Measurements from ENCODE around the gene PIK3C3. TPM values are rescaled to one million over a fixed set of nuclear protein-coding genes. Genes with fewer than 3 reads are reported as not detected.

The PIK3C3 gene
- total RNA-seq = 17.5 TPM

GRCh38 chr18:41954827-41955613, at the start of gene PIK3C3:
Gene PIK3C3, plus strand, starts transcription at chr18:41955234. Its CDS starts 58 bp downstream, at chr18:41955292.
- peak; percentile 100 for ATAC-seq

DNA sequence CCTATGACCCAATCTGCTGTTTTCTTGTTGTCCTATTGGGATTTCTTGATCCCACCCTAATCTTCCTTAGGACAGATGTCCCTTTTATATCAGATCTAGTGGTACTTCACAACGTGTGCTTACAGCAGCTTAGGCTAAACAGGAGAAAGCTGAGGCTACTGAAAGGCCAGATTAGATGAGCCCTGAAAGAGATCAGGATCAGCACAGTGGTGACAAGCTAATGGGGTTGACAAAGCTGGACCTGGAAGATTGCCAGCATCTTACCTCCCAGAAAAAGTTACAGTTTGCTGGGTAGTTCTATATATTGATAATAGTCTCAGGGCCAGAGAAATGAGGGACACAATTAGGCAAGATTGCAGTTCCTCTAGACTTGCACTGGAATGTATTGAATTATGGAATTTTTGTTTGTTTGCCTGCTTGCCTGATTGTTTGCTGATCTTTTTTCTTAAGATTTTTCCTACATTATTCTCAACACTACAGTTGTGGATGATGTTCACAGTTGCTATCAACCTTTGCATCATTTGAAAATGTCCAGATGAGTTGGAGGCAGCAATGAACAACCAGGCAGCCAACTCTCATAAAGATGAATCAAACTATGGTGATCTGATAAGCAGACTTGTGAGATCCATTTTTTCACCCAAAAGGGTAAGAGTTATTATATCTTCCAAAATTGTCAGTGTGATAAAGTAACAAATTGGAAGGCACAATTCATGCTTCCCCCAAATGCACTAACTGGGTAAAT, 49.1 kb upstream of the PIK3C3 start:
- ATAC-seq (no peak), DNase-seq (ENCODE audit: low spot score) (no peak)

More at GRCh38 chr18:41954827-41955613, at the start of gene PIK3C3:
- peak; percentile 98 for DNase-seq (ENCODE audit: low spot score)

DNA sequence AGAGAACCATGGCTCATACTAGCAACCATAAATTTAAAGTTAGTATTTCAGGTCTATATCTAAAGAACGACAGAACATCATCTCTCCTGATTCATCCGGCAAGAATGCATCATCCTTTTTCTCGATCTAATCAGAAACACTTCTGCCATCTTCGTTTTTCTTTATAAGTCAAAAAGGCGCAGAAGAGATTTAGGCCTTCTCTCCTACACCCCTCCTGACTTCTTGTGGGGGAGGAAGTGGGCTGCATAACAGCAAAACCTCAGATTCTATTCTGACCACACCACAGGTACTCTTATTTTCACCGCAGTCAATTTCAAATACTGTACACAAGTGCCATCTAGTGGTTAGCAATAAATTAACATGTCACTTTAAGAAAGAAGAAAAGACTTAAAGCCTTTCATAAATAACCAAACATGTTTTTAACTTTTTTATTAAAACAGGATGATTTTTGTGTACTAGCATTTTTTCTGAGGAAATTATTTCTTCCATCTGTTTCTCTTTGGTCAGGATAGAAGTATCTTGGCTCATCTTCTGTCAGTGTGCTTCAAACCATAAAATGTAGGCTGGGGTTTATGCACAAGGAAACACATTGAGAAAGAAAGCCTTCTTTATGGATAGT, 48.4 kb upstream of the PIK3C3 start:
- no peak for DNase-seq (ENCODE audit: low spot score)
- peak; percentile 75 for ATAC-seq

DNA sequence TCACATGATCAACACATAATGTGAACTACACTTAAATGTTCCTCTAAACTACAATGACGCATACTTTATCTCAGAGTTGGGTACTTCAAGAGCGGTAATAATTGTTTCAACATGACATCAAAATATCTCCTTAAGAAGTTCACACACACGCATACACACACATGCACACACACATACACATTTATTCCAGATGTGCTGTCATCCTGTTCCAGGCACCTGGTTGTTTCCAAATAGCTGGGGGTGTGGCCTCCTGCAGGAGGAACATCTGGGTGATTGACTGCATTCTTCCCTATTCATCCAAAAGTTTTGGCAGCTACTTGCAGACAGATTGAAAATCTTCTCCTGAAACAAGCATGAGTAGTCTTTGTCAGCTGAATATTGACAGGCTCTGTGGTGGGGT, 37.9 kb upstream of the PIK3C3 start:
- no peak for DNase-seq (ENCODE audit: low spot score)
- ATAC-seq = no peak

GRCh38 chr18:41921770-41922169, 33.3 kb upstream of the PIK3C3 start:
- ATAC-seq (no peak), DNase-seq (ENCODE audit: low spot score) (no peak)

- no peak for ATAC-seq
- no peak for DNase-seq (ENCODE audit: low spot score)
These were observed 32.9 kb upstream of the PIK3C3 start for GRCh38 chr18:41922176-41922575.

DNA sequence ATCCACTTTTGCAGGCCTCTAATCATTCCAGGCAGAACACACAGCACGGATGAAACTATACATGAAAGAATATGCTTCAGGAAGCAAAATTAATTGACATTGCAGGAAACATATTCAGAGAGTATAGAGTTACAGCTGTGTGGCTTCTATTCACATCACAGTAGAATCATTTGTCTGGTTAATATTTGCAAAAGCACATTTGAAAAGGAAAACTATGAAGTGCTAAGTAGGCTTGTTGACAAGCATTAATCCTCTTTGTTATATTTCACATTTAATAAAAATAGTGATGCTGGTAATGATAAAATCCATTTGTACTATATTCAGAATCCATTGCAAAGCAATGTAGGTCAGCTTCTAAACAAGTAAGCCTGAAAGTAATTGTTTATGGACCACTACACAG, 32.2 kb upstream of the PIK3C3 start:
- ATAC-seq (no peak), DNase-seq (ENCODE audit: low spot score) (no peak)

GRCh38 chr18:41923446-41923845, 31.6 kb upstream of the PIK3C3 start:
- no peak for DNase-seq (ENCODE audit: low spot score)
- ATAC-seq = no peak

DNA sequence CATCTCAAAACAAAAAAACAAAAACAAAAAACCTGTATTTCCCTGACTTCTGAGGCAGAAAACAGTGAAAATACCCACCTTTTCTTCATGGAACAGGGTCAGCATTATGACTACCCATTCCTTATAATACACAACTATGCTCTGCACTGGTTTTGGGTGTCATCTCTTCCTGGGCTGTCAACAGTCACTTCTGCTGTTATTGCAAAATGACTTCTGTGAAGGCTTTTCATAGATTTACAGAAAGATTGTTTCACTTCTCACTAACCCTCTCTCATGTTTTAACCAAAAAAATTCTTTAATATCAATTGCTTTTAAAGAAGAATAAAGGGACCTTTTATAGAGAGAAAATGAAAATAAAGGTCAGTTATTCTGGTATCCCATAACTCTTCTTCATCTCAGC, 26.5 kb upstream of the PIK3C3 start:
- DNase-seq (ENCODE audit: low spot score) (no peak), ATAC-seq (no peak)

GRCh38 chr18:41932899-41933298, 22.1 kb upstream of the PIK3C3 start:
- no peak for ATAC-seq

DNA sequence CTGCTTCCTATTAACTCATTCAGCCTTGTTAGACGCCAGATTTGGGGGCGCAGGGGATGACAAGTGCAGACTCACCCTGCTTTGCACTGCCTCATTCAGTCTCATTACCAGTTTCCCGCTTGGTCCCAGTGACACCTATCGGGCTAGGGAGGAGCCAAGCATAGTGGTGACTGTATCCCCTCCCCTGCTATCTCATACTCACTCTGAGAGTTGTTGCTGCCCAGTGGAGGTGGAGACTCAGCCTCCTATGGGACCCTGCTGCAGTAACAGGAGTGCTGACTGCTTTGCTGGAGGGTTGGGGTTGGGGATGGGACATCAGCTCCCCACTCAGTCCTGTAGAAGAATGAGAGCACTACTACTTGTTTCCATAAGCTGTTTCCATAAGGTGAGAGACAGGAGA, 21.3 kb upstream of the PIK3C3 start:
- DNase-seq (ENCODE audit: low spot score) = no peak
- ATAC-seq = no peak

More at GRCh38 chr18:41932899-41933298, 22.1 kb upstream of the PIK3C3 start:
- no peak for DNase-seq (ENCODE audit: low spot score)

DNA sequence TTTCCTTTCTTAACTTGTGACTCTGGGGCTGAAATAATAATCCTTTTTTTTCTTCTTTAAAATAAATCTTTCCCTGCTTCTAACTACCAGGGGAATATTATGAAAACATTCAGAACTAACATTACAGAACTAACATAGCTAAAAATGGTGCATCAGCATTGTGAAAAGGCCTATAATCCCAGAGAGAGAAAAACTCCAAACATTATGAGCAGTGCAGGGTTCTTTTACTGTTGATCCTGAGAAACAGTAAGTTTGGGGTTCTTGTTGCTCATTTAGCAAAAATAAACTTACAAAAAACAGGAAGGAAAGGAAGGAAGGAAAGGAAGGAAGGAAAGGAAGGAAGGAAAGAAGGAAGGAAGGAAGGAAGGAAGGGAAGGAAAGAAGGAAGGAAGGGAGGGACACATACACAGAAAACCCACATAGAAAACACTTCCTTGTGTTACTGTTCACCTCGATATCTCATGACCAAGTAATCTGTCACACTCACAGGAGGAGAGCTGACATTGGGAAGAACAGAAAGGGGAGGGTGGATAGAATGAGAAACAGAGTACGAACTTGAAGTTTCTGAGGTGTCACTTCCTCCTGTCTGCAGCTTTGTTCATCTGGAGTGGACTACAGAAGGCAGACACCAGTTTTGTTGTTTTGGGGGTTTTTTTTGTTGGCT, 18.4 kb upstream of the PIK3C3 start:
- DNase-seq (ENCODE audit: low spot score) (no peak), ATAC-seq (no peak)

- ATAC-seq (no peak), DNase-seq (ENCODE audit: low spot score) (no peak)
These were observed 16.6 kb upstream of the PIK3C3 start for GRCh38 chr18:41938445-41938844.

DNA sequence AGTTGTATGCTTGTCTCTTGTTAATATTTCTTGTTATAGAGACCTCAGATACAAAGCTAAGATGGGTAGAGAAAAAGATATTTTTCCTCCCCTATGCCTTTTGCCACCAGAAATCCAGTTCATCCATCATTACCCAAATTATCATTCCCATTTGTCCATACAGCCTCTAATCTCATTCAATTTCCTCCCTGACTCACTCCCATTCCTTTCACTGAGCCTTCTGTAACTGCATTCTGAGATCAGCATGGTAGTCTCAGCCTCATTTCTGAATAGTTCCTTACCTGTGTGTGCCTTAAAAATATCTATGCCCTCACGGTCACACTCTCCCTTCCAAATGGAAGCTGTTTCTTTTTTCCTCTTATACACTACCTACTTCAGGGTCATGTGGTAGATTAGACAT, 15.7 kb upstream of the PIK3C3 start:
- DNase-seq (ENCODE audit: low spot score) = no peak
- no peak for ATAC-seq

- no peak for DNase-seq (ENCODE audit: low spot score)
- no peak for ATAC-seq
These were observed 14.4 kb upstream of the PIK3C3 start for GRCh38 chr18:41940506-41941215.

- no peak for DNase-seq (ENCODE audit: low spot score)
- no peak for ATAC-seq
These were observed 12.8 kb upstream of the PIK3C3 start for GRCh38 chr18:41942254-41942653.

- DNase-seq (ENCODE audit: low spot score) = no peak
- no peak for ATAC-seq
These were observed 6.4 kb upstream of the PIK3C3 start for GRCh38 chr18:41948544-41949110.

- ATAC-seq = no peak
These were observed 5.7 kb upstream of the PIK3C3 start for GRCh38 chr18:41949206-41949920.

DNA sequence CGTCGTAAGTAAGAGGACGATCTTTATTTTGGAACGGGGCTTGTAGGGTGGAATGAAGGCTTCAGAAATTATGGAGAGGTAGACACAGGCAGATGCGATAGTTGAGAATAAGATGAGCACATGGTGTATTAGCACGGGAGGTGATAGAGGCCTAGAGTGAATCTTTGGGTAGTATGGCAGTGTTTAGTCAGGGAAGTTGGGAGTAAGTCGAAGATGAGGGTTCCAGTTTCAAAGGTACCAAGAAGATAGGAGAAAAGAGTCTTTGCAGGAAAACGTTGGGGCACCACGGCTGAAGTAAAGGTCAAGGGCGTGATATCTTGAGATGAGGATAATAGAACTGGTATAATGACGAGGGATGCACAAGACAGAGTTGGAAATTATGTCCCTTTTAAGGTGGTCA, 654 bp downstream of the PIK3C3 start:
- ATAC-seq (no peak), DNase-seq (ENCODE audit: low spot score) (no peak)

More at GRCh38 chr18:41949206-41949920, 5.7 kb upstream of the PIK3C3 start:
- DNase-seq (ENCODE audit: low spot score) = no peak

- ATAC-seq = no peak
- no peak for DNase-seq (ENCODE audit: low spot score)
These were observed 4.0 kb downstream of the PIK3C3 start for GRCh38 chr18:41959045-41959444.

All from left lobe of liver (tissue), 2 donors.